ENCODE data around the gene CENPV.
A peak's percentile ranks its signal among the peaks of the same experiment; 100 is the strongest.
"Not testable (repeated sequence)": the region's sequence is repeated elsewhere in the genome, so short reads cannot be mapped to it uniquely, and the experiment has no call there.

Gene CENPV

DNA sequence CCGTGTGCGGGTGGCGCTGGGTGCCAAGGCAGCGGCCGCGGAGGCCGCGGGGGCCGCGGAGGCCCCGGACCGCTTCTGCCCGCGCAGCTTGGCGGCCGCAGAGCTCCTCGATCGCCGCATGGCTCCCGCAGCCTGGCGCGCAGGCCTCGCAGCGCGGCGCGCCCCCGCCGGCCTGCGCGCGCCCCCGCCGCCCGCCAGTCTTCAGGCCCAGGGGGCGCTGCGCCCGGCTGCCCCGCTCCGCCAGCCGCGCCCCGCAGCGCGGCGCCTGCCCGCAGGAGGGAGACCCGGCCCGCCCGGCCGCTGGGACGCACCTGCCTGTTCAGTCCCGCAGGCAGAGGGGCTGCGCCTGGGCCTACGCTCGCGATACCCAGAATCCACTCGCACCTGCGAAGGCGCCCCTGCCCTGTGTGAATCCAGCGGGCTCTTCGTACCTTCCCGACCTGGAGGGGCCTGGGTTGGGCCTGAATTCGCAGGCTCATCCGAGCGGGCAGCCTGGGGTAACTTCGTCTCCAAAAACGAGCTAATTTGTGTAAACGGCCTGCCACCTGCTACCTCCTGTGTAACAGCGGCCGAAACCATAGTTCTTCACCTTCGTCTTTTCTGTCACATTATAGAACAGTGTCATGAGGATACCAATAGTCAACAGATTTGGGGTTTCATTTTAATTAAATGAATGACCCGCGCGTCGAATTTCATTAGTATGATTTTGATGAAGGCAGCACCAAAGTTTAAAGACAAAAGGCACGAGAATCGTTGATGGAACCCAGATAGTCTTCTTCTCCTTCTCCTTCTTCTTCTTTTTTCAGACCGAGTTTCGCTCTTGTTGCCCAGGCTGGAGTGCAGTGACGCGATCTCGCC is at the start of gene CENPV:
Gene CENPV (minus strand): TSS at position 153 of the 858 bp plus-strand sequence. CDS start 33 bp downstream, at position 120.
- DNase-seq, result peak; percentile 72

- DNase-seq, result no peak
Observed at GRCh38 chr17:16398270-16399267, 45.3 kb upstream of the CENPV start.

DNA sequence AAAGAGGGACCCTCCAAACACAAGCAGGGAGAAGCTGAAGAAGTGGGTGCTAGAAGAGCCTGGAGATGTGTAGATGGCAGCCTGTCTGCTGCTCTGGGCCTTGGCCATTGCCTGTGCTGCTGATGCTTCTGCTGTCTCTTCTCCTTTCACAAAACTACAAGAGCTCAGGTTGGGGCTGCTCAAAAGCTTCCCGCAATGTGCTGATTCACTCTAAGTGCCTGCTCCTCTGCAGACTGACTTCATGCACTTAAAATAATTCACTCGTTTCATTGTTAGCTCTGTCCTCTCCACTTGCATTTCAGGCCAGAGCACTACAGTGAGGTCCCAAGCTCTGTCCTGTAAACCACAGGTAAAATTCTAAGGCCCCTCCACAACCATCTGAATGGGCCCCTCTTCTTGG is 43.4 kb upstream of the CENPV start:
- not testable (repeated sequence) for DNase-seq

DNA sequence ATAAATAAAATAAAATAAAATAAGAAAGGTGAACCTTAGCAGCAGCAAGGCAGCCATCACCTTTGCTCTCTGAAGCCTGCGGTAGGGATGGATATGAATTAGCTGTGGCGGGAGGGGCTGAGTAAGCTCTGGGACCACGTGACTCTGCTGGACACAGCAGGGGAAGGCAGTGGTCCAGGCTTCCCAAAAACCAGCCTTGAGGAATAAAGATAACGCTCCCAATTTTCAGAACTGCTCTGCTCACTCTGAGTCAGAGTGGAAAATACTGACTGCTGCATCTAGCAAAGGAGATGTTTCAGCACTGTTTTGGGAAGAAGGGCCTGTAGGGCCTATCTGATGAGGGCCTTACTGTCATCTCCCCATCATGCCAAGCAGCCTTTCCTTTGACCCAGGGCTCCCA is 42.6 kb upstream of the CENPV start:
- not testable (repeated sequence) for DNase-seq

GRCh38 chr17:16392491-16392890 is 39.2 kb upstream of the CENPV start:
- not testable (repeated sequence) for DNase-seq

GRCh38 chr17:16391451-16391850 is 38.2 kb upstream of the CENPV start:
- DNase-seq, result no peak

DNA sequence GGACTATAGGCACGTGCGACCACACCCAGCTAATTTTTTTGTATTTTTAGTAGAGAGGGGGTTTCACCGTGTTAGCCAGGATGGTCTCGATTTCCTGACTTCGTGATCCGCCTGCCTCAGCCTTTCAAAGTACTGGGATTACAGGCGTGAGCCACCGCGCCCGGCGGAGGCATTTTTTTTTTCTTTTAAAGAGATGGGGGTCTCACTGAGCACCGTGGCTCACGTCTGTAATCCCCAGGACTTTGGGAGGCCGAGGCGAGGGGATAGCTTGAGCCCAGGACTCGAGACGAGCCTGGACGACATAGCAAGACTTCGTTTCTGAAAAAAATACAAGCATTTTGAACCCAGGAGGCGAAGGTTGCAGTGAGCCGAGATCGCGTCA is 32.8 kb upstream of the CENPV start:
- DNase-seq, result not testable (repeated sequence)

DNA sequence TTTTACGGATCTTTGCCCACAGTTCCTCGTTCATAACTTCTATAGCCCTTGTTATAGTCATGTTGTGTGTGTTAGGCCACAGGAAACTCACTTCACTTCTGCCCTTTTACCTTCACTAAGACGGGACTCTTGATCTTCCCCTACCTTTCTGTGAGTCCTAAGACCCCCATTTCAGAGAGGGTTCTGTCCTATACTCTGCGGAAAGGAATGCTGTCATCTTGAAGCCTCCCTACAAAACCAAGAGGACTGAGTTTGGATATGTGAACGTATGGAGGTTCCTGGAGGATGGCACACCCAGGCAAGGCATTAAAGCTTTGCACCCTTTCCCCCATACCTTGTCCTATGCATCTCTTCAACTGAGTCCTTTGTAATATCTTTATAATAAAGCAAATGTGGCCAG is 31.3 kb upstream of the CENPV start:
- no peak for DNase-seq

GRCh38 chr17:16383772-16384287 is 30.6 kb upstream of the CENPV start:
- no peak for DNase-seq

- DNase-seq, result no peak
Observed at GRCh38 chr17:16383216-16383615, 29.9 kb upstream of the CENPV start.

DNA sequence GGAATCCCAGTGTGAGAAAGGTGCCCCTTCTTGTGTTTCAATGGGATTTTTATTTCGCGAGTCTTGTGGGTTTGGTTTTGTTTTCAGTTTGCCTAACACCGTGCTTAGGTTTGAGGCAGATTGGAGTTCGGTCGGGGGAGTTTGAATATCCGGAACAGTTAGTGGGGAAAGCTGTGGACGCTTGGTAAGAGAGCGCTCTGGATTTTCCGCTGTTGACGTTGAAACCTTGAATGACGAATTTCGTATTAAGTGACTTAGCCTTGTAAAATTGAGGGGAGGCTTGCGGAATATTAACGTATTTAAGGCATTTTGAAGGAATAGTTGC is 28.2 kb upstream of the CENPV start:
- DNase-seq, result no peak

GRCh38 chr17:16380640-16381495 is 27.6 kb upstream of the CENPV start, which contains the start of gene UBB:
TSS of gene UBB (plus strand) at chr17:16381091. CDS start at chr17:16381908, 817 bp downstream.
- DNase-seq, result peak; percentile 99

- no peak for DNase-seq
Observed at GRCh38 chr17:16379654-16380053, 26.4 kb upstream of the CENPV start.

GRCh38 chr17:16378636-16379282 is 25.5 kb upstream of the CENPV start:
- DNase-seq, result no peak

- no peak for DNase-seq
Observed at GRCh38 chr17:16377941-16378341, 24.7 kb upstream of the CENPV start.

- DNase-seq, result no peak
Observed at GRCh38 chr17:16374146-16374938, 21.1 kb upstream of the CENPV start.

DNA sequence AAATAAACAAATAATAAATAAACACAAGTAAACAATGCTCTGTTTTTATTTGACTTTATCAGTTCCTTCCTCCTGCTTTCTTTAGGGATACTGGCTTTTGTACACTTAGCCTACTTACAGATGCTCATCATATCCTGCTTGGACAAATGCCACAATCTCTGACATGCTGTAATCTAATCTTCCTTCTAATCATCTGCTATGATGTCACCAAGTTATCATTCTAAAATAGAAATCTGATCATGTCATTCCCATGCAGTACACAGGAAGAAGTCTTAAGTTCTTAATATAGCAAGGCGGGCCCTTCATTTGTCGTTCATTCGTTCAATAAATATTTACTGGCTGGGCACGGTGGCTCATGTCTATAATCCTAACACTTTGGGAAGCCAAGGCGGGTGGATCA is 18.5 kb upstream of the CENPV start:
- no peak for DNase-seq

DNA sequence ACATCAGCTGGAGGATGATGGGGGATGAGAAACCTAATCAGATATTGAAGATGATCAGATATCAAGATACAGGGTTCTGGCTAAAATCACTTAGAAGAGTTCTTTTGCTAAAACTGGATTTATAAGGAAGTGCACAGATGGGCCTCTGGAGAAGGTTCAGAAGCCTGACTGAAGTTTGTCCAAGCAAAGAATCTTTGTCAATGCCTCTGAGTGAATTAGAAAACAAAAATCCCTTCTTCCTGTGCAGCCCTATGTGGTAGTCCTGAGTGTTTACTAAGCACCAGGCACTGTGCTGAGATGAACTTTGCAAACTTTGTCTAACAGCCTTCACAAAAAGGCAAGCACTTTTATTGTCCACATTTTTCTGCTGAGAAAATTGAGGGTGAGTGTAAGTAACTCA is 11.4 kb upstream of the CENPV start:
- no peak for DNase-seq

- peak; percentile 67 for DNase-seq
Observed at GRCh38 chr17:16363749-16364536, 10.7 kb upstream of the CENPV start.

DNA sequence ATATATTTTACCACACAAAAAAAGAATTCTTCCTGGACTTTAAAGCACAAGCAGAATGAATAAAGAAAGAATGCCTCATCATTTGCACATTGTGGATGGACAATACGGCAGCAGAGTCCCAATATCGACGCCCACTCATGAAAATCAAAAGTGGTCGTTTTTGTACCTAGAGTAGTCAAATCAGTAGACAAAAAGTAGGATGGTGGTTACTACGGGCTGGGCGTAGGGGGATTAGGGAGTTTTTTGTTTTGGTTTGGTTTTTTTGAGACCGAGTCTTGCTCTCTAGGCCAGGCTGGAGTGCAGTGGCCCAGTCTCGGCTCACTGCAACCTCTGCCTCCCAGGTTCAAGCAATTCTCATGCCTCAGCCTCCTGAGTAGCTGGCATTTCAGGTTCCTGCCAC is 8.6 kb upstream of the CENPV start:
- no peak for DNase-seq
